ENCODE data around the gene MCRIP2. TPM values are rescaled to one million over a fixed set of nuclear protein-coding genes. Genes with fewer than 3 reads are reported as not detected.
A peak's percentile ranks its signal among the peaks of the same experiment; 100 is the strongest.

The MCRIP2 gene
- total and polyA plus RNA-seq, 2 of the 8 experiments (the other 6 are each of a cell fraction or from before 2014, with no cell fraction given), result 45.4 to 75.5 TPM

DNA sequence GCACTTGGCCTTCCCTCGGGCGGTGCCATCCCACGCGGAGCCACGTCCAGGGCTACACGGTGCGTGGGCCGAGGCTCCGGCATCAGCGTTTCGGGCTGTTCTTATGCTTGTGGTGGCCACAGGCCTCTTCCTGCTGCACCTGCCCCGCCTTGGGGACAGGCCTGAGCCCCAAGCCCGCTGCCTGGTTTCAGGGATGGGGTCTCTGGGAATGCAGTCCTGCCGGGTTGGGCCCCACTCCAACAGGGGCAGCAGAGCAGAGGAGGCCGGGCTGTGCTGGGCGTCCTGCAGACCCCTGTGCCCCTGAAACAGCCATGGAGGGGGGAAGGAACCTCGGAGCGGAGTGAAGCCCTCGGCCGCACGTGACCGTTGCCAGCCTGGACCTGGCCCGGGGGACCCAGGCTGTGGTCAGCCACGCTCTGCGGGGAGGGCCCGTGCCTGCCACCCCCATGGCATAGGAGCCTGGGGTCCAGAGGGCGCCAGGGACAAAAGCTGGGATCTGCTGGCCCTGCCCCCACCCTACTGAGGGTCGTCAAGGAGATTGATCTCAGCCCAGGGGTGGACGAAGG, 11.3 kb upstream of the MCRIP2 start:
- H3K79me2 ChIP-seq (ENCODE audit: control insufficient read depth in 1 of 2, insufficient read depth in 2 of 2, low read length in 2 of 2), result peaks cover 0 to 2% of the 10 kb centered on the region in 2 experiments; a peak in 1 of 4 replicates
- peak overlapping the region; percentile 96 for H3K18ac ChIP-seq (ENCODE audit: extremely low read depth, low read length)
- no peak for FAIRE-seq
- H3K4me1 ChIP-seq (replicated peaks in 1 of 4; ENCODE audit: control insufficient read depth in 3 of 4, insufficient read depth in 4 of 4, low read length in 3 of 4), result peaks cover 0 to 27% (median 21%) of the 10 kb centered on the region in 4 experiments; a peak in 6 of 7 replicates
- POLR2A ChIA-PET (ENCODE audit: partially characterized antibody), result interaction anchor here (0.6 to 1.6 kb wide), 23 partner anchors 8 to 206 kb away, joined by 3 to 11 read pairs (median 3); partner anchors contain the start of genes CAPN15, JMJD8, NHLRC4 and RAB40C
- H3K14ac ChIP-seq (ENCODE audit: insufficient read length), result no peak overlapping the region
- H3K36me3 ChIP-seq (ENCODE audit: control insufficient read depth in 2 of 4, insufficient read depth in 4 of 4, low read length in 3 of 4), result peaks cover 0 to 25% (median 3%) of the 10 kb centered on the region in 4 experiments; a peak in 4 of 8 replicates
- peaks cover 2% of the 10 kb centered on the region; the same call in 1 of the 2 replicates for H3K23me2 ChIP-seq (ENCODE audit: low read depth, low read length)
- peak overlapping the region; percentile 63 for H4K91ac ChIP-seq (replicated peaks; ENCODE audit: insufficient read length, low read length)
- WGBS, 2 experiments (ENCODE audit: extremely low coverage in 1 of 2, insufficient coverage in 1 of 2, insufficient read length in 1 of 2, insufficient replicate concordance in 2 of 2, low coverage in 1 of 2, low lambda C conversion rate in 2 of 2, missing lambda C conversion rate in 1 of 2), result 47% methylated on average over 24 of the region's 29 CpGs; no CpG with 5 or more reads in 1 of the 2 experiments
- H2BK20ac ChIP-seq (ENCODE audit: low read length), result peak overlapping the region; percentile 55; the same call in 1 of the 2 replicates
- peaks cover 3 to 10% of the 10 kb centered on the region in 2 experiments for H4K20me1 ChIP-seq (replicated peaks in 1 of 2; ENCODE audit: control insufficient read depth in 1 of 2, insufficient read depth in 2 of 2, low read length in 2 of 2)
- H3K4me3 ChIP-seq (ENCODE audit: extremely low read depth in 1 of 4, insufficient read depth in 2 of 4, low read depth in 3 of 4, low read length in 4 of 4), result peak overlapping the region in 2 of 4 experiments; percentile 19 to 61; a peak in 4 of 8 replicates
- peak overlapping the region; percentile 60 for H3K56ac ChIP-seq (replicated peaks; ENCODE audit: insufficient read length, low read depth, low read length)
- no peaks in the 10 kb centered on the region for H3K79me1 ChIP-seq (ENCODE audit: low read depth, low read length)
- peak overlapping the region; percentile 63; the same call in 1 of the 2 replicates for H3K27ac ChIP-seq (ENCODE audit: low read depth, low read length)
- H3K23ac ChIP-seq (ENCODE audit: insufficient read length), result no peak overlapping the region
- H4K5ac ChIP-seq (ENCODE audit: insufficient read length, low read depth, low read length), result peak overlapping the region; percentile 84
- no peak overlapping the region for H2AFZ ChIP-seq (ENCODE audit: low read length)
- peak overlapping the region; percentile 94; the same call in 1 of the 2 replicates for H2BK5ac ChIP-seq (ENCODE audit: low read depth, low read length)
- H2AK5ac ChIP-seq (ENCODE audit: low read depth, low read length), result peak overlapping the region; percentile 25; the same call in 1 of the 2 replicates
- peak overlapping the region; percentile 79 to 88 for H3K4me2 ChIP-seq (ENCODE audit: insufficient read depth in 1 of 2, low read depth in 2 of 2, low read length in 2 of 2)
- peak overlapping the region; percentile 90 for H3K4ac ChIP-seq (replicated peaks; ENCODE audit: insufficient read length, low read depth, low read length)
- peak overlapping the region; percentile 66 for H4K8ac ChIP-seq (ENCODE audit: extremely low read depth, insufficient read depth, low read length)
- peak overlapping the region; percentile 82 for H2BK120ac ChIP-seq (replicated peaks; ENCODE audit: low read depth, low read length)
- no peaks in the 10 kb centered on the region for H3K9me3 ChIP-seq (ENCODE audit: insufficient read depth in 2 of 2, low read depth in 1 of 2, low read length in 1 of 2)
- H3K9ac ChIP-seq (replicated peaks in 1 of 4; ENCODE audit: extremely low read depth in 1 of 4, low read depth in 3 of 4, low read length in 3 of 4), result peak overlapping the region in 2 of 4 experiments; percentile 4 to 8; a peak in 3 of 7 replicates
- peak overlapping the region; percentile 85; the same call in 1 of the 2 replicates for H2BK12ac ChIP-seq (ENCODE audit: low read depth, low read length)
- CTCF ChIA-PET (ENCODE audit: partially characterized antibody), result interaction anchor here (1.0 to 2.1 kb wide), 5 partner anchors 8 to 45 kb away, joined by 3 to 7 read pairs (median 5); no protein-coding TSS in a partner anchor
- H2BK15ac ChIP-seq (ENCODE audit: low read length), result peak overlapping the region; percentile 92; the same call in 1 of the 2 replicates
- peak in 1 of 2 experiments; percentile 72 for DNase-seq (ENCODE audit: low read depth in 1 of 2, low spot score in 2 of 2)
- no peaks in the 10 kb centered on the region for H3K27me3 ChIP-seq (replicated peaks in 1 of 4; ENCODE audit: control insufficient read depth in 3 of 4, extremely low read depth in 1 of 4, insufficient read depth in 3 of 4, low read length in 3 of 4)
- no peak for TF ChIP-seq NRF1 (IDR thresholded peaks at IDR 0.05; ENCODE audit: low read depth, low read length)
- no peak for TF ChIP-seq MAFK (IDR thresholded peaks at IDR 0.05; ENCODE audit: low read depth, low read length)
- TF ChIP-seq RNF2 (IDR thresholded peaks at IDR 0.05; ENCODE audit: borderline replicate concordance, low read depth, low read length, missing control alignments, poor library complexity, severe bottlenecking), result no peak
- TF ChIP-seq, protein P1, sequence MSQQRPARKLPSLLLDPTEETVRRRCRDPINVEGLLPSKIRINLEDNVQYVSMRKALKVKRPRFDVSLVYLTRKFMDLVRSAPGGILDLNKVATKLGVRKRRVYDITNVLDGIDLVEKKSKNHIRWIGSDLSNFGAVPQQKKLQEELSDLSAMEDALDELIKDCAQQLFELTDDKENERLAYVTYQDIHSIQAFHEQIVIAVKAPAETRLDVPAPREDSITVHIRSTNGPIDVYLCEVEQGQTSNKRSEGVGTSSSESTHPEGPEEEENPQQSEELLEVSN (IDR thresholded peaks at IDR 0.05), result no peak
- no peak for TF ChIP-seq BRCA1 (IDR thresholded peaks at IDR 0.05; ENCODE audit: low read depth, low read length)
- TF ChIP-seq, protein P2, sequence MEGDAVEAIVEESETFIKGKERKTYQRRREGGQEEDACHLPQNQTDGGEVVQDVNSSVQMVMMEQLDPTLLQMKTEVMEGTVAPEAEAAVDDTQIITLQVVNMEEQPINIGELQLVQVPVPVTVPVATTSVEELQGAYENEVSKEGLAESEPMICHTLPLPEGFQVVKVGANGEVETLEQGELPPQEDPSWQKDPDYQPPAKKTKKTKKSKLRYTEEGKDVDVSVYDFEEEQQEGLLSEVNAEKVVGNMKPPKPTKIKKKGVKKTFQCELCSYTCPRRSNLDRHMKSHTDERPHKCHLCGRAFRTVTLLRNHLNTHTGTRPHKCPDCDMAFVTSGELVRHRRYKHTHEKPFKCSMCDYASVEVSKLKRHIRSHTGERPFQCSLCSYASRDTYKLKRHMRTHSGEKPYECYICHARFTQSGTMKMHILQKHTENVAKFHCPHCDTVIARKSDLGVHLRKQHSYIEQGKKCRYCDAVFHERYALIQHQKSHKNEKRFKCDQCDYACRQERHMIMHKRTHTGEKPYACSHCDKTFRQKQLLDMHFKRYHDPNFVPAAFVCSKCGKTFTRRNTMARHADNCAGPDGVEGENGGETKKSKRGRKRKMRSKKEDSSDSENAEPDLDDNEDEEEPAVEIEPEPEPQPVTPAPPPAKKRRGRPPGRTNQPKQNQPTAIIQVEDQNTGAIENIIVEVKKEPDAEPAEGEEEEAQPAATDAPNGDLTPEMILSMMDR (IDR thresholded peaks at IDR 0.05; ENCODE audit: control extremely low read depth in 1 of 3, insufficient read depth in 1 of 3, low read depth in 1 of 3, low read length in 3 of 3), result no peak
- TF ChIP-seq KDM4A (IDR thresholded peaks at IDR 0.05; ENCODE audit: low read depth, low read length, severe bottlenecking), result no peak

Measured in H1 (cell line).